ENCODE measurements around the gene KRTAP5-3. TPM values are rescaled to one million over a fixed set of nuclear protein-coding genes. Genes with fewer than 3 reads are reported as not detected.

The KRTAP5-3 gene
- total RNA-seq, 1 donor from 2014 or later = not detected

- H3K27me3 ChIP-seq (ENCODE audit: control insufficient read depth, insufficient read depth, low read length) = peaks cover 39% of the 10 kb centered on the region
- TF ChIP-seq, protein P1, sequence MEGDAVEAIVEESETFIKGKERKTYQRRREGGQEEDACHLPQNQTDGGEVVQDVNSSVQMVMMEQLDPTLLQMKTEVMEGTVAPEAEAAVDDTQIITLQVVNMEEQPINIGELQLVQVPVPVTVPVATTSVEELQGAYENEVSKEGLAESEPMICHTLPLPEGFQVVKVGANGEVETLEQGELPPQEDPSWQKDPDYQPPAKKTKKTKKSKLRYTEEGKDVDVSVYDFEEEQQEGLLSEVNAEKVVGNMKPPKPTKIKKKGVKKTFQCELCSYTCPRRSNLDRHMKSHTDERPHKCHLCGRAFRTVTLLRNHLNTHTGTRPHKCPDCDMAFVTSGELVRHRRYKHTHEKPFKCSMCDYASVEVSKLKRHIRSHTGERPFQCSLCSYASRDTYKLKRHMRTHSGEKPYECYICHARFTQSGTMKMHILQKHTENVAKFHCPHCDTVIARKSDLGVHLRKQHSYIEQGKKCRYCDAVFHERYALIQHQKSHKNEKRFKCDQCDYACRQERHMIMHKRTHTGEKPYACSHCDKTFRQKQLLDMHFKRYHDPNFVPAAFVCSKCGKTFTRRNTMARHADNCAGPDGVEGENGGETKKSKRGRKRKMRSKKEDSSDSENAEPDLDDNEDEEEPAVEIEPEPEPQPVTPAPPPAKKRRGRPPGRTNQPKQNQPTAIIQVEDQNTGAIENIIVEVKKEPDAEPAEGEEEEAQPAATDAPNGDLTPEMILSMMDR (IDR thresholded peaks at IDR 0.05; ENCODE audit: insufficient read depth, low read length, poor library complexity, severe bottlenecking) = no peak
These were observed 45.5 kb upstream of the KRTAP5-3 start for GRCh38 chr11:1653541-1654387.

DNA sequence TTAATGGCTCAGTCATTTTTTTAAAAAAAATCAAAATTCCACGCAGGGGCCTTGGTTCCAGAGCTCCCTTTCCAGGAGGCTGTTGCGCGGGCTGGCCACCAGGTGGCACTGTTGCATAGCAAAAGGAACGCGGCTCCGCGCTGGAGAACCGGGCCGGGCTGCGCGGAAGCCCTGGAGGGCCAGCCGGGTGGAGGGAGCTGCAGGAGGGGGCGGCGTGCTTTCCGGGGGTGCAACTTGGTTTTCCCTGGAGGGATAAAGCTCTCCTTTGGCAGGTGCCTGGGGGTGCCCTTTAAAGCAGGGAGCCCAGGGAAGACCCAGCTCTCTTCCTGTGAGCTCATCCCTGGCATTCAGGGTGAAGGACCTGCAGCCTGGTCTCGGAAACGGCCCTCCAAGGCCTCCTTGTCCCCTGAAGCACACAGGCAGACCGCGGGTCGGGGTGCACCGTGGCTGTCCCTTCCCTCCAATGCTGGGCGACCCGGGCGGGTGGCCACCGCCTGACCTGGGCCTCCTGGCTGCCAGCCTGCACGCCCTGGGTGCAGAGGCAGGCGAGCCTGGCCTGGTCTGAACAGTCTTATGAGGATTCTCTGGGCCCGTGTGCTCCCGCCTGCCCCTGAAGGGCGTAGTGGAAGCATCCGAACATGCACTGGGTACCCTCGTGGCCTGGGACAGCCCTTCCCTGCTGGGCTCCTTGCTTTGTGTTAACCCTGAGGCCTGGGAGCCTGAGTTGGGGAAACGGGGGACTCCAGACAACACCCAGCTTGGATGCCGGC lies 44.7 kb upstream of the KRTAP5-3 start:
- H3K27me3 ChIP-seq (ENCODE audit: control insufficient read depth, insufficient read depth, low read length) = peaks cover 39% of the 10 kb centered on the region
- TF ChIP-seq, protein P1 (IDR thresholded peaks at IDR 0.05; ENCODE audit: insufficient read depth, low read length, poor library complexity, severe bottlenecking) = peak; percentile 96
- no peaks in the 10 kb centered on the region for H3K36me3 ChIP-seq (ENCODE audit: control insufficient read depth, insufficient read depth, low read length)
- no peak for DNase-seq (ENCODE audit: low read depth)
- H3K4me3 ChIP-seq (ENCODE audit: low read depth, low read length) = no peak overlapping the region

More at GRCh38 chr11:1653541-1654387, 45.5 kb upstream of the KRTAP5-3 start:
- DNase-seq (ENCODE audit: low read depth) = no peak
- no peaks in the 10 kb centered on the region for H3K36me3 ChIP-seq (ENCODE audit: control insufficient read depth, insufficient read depth, low read length)
- no peak overlapping the region for H3K4me3 ChIP-seq (ENCODE audit: low read depth, low read length)

DNA sequence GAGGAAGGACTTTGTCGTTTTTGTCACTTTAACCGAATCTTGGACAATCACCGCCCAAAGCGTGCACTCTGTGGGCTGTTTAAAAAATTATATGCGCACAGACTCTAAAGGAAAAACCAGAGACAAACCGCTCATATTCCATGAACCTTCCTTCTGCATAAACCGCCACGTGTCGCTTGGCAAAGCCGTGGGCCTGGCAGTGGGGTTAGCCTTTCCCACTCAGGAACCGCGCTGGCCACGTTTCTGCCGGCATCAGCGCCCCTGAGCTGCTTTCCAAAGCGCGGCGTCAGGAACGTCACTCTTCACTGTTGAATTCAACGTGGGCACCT lies 44.1 kb upstream of the KRTAP5-3 start:
- no peak for DNase-seq (ENCODE audit: low read depth)
- TF ChIP-seq, protein P1 (IDR thresholded peaks at IDR 0.05; ENCODE audit: insufficient read depth, low read length, poor library complexity, severe bottlenecking) = no peak
- Histone ChIP-seq H3K27me3 (ENCODE audit: control insufficient read depth, insufficient read depth, low read length) (peaks cover 39% of the 10 kb centered on the region), H3K36me3 (ENCODE audit: control insufficient read depth, insufficient read depth, low read length) (no peaks in the 10 kb centered on the region), H3K4me3 (ENCODE audit: low read depth, low read length) (no peak overlapping the region)

GRCh38 chr11:1652026-1652425 lies 43.8 kb upstream of the KRTAP5-3 start:
- DNase-seq (ENCODE audit: low read depth) = no peak
- Histone ChIP-seq H3K36me3 (ENCODE audit: control insufficient read depth, insufficient read depth, low read length) (no peaks in the 10 kb centered on the region), H3K4me3 (ENCODE audit: low read depth, low read length) (no peak overlapping the region), H3K27me3 (ENCODE audit: control insufficient read depth, insufficient read depth, low read length) (peaks cover 39% of the 10 kb centered on the region)
- TF ChIP-seq, protein P1 (IDR thresholded peaks at IDR 0.05; ENCODE audit: insufficient read depth, low read length, poor library complexity, severe bottlenecking) = no peak

DNA sequence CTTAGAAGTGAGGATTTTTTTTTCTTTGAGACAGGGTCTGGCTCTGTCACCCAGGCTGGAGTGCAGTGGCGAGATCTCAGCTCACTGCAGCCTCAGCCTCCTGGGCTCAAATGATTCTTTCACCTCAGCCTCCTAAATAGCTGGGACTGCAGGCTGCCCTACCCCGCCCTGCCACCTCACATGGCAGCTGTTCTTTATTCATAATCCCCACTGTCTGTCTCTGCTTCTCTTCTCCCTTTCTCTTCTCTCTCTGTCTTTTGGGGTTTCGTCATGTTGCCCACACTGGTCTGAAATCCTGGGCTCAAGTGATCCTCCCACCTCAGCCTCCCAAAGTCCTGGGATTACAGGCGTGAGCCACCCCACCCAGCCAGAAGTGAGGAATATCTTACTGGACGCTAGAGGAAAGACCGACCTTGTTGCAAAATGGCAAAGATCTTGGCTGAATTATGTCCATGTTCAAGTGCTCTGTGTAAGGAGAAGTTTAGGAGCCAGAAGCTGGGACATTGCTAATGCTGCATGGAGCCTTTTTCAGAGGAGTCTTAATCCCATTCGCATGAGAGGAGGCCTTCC lies 43.2 kb upstream of the KRTAP5-3 start:
- Histone ChIP-seq H3K4me3 (ENCODE audit: low read depth, low read length) (no peak overlapping the region), H3K27me3 (ENCODE audit: control insufficient read depth, insufficient read depth, low read length) (peaks cover 36% of the 10 kb centered on the region), H3K36me3 (ENCODE audit: control insufficient read depth, insufficient read depth, low read length) (no peaks in the 10 kb centered on the region)
- no peak for DNase-seq (ENCODE audit: low read depth)
- TF ChIP-seq, protein P1 (IDR thresholded peaks at IDR 0.05; ENCODE audit: insufficient read depth, low read length, poor library complexity, severe bottlenecking) = no peak

Data from kidney epithelial cell (primary cell).